Right ventricle myocardium superior (tissue), 1 donor: ENCODE results near the gene ADGRL1. TPM values are rescaled to one million over a fixed set of nuclear protein-coding genes. Genes with fewer than 3 reads are reported as not detected.
"Not testable (repeated sequence)": the region's sequence is repeated elsewhere in the genome, so short reads cannot be mapped to it uniquely, and the experiment has no call there.

ENCODE experiments used
- ATAC-seq: fragments of 200-7000 bp; cut with Tn5 transposase; one replicate; pipeline ENCODE4 v1.9.1; 2020; ENCODE audit warnings: mild to moderate bottlenecking; ENCODE audit not compliant: poor library complexity
- DNase-seq: peaks from one replicate; pipeline ENCODE4 v3.0.0-alpha.2; 2020
- intact Hi-C: fragments of 100-400 bp; cut with DNase I; formaldehyde crosslinking; loops from one replicate; pipeline ENCODE4 v1.11.2; 2022
- total RNA-seq: library from RNA; stranded (reverse); fragmentation: NEBNext Ultra II Directional; extraction: Animal tissue kit (Norgen Biotek cat#: 25700); gene quantifications from one replicate; pipeline ENCODE4 v1.2.1, GENCODE V29; 2021
- donor health status: DM: no; HTN: yes; CAD: no; lungs with severe emphysema.

ADGRL1 gene
- total RNA-seq, 1 donor from 2014 or later, result 20.0 TPM

DNA sequence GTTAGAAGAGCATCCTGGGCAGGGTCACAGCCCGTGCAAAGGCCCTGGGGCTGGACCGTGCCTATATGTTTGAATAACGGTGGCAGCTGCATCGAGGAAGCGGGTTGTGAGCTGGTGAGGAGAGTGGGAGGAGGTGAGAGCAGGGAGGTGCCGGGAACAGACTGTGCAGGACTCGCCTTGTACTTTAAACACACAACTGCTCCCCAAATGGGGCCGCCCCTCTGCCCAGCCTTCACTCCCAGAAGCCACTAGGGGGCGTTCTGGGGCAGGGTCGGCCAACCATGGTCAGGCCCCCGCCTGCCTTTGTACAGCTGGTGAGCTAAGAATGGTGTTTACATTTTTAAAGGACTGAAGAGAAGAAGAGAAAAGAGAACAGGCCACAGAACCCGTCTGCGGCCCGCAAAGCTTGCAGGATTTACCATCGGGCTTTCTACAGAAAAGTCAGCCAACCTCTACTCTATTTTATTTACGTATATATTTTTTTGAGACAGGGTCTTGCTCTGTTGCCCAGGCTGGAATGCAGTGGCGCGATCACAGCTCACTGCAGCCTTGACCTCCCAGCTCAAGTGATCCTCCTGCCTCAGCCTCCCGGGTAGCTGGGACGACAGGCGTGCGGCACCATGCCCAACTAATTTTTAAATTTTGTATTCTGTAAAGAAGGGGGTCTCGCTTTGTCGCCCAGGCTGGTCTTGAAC is 5.7 kb downstream of the ADGRL1 start:
- peak; percentile 25 for ATAC-seq
- intact Hi-C loops, result loop anchor here (10.0 kb wide), 1 partner anchor 145 kb away; no protein-coding TSS in a partner anchor
- DNase-seq, result peak; percentile 55

DNA sequence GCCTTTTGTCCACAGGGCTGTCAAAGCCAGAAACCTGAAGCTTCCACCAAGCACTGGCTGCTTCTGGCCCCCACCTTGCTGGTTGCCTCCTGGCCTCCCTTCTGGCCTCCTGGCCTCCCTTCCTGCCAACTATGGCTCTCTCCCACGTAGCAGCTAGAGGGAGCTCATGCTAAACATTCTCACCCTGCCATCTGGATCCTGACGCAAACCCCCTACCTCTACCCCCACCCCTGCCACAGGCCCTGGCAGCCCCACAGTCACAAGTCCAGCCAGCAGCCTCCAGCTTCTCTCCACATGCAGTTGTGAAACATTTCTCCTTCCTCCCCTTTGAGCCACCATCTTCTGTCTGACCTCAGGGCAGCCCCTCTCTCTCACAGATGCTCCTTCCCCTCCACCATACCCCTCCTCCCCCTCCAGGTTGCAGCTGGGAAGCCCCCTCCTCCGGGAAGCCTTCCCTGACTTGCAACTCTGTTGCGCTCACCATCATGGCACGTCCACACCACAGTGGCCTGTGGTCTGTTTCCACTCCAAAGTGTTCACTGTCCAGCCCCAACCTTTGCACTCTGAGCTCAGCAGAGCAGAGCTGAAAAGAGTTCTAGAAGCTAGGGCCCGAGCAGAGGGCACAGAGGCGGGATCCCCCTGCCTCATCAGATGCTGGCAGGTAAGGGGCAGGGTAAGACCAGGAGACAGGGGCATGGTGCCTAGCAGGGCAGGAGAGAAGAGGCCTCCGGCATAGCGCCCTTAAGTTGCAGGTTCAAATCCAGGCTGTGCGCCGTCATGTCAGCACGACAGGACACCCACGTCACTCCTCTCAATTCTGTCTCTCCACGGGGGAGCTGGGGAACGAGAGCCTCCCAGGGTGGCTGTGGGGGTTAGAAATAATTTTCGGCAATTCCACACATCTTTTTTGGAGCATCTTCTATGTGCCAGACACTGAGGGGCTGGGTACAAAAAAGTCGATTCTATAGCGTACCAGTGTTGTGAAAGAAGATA is 7.3 kb downstream of the ADGRL1 start:
- DNase-seq, result no peak
- intact Hi-C loops, result no loop called here
- ATAC-seq, result no peak

DNA sequence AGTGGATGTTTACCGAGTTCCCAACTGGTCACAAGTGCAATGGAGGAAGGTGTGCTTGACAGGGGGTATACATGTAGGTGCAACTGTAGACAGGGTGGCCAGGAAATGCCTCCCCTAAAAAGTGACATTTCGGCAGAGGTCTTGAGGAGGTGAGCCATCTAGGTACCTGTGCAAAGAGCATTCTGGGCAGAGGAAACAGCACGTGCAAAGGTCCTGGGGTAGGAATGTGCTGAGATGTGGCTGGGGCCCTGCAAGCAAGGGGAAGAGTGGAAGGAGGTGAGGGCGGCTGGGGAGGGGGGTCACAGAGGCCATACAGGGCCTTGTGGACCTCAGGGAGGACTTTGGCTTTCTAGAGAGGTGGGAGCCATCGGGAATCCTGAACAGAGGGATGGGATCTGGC is 8.1 kb downstream of the ADGRL1 start:
- ATAC-seq, result no peak
- intact Hi-C loops, result no loop called here

DNA sequence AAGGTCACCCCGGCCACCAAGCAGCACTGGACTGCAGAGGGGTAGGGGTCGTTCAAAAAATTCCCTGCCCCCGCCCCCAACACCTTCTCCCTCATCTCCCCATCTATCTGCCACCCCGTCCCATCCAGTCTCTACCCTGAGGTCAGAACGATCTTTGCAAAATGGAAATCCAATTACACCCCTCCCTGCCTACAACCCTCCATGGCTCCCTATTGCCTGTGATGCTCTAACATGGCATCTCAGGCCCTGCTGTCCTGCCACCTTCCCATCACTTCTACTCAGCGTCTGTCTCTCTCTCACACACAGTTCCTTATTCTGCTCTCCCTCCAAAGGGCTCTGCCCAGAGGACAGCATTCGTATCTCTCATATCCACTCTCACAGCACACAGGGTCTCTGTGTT is 8.7 kb downstream of the ADGRL1 start:
- DNase-seq, ATAC-seq, intact Hi-C loops: not testable (repeated sequence)

More for the DNA sequence above, 8.1 kb downstream of the ADGRL1 start:
- DNase-seq, result no peak

DNA sequence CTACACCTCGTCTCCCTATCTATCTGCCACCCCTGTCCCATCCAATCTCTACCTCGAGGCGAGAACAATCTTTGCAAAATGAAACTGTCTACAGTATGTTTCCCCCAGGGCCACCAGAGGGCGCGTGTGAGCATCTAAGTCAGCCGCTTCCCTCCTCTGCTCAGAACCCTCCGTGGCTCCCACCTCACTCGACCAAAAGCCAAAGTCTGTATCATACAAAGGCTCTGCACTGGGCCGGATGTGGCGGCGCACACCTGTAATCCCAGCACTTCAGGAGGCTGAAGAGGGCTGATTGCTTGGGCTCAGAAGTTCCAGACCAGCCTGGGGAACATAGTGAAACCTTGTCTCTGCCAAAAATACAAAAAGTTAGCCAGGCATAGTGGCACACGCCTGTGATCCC is 9.9 kb downstream of the ADGRL1 start:
- DNase-seq (peak; percentile 78), ATAC-seq (peak; percentile 71)
- intact Hi-C loops, result not testable (repeated sequence)

DNA sequence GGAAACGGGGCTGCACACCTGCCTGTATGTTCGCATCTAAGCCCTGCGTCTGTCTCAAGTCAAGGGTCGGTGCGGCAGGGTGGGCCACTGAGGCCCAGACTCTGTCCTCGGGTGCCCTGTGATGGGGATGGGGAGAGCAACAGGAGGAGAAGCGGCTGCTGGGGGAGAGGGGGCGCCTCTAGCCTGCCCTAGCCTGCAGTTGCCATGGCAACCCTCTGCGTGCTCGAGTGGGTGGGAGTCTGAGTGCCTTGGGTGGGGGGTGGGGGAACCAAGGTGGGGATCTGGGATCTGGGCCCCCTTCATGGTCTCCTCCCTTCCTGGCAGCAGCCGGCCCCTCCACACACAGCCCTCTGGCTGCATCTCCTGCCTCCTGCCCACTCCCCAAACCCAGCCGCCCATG is 10.8 kb downstream of the ADGRL1 start:
- ATAC-seq, intact Hi-C loops, DNase-seq: not testable (repeated sequence)

DNA sequence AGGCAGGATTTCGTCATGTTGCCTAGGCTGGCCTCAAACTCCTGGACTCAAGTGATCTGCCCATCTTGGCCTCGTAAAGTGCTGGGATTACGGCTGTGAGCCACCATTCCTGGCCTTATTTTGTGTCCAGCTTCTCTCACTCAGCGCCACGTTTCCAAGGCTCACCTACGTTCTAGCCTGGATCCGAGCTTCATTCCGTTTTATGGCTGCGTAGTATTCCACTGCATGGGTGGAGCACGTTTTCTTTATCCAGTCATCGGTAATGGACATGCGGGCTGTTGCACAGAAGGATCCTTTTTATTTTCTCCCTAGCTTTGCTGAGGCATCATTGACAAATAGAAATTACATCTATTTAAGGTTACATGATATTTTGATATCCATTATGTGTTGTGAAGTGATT is 16.6 kb downstream of the ADGRL1 start:
- intact Hi-C loops, result no loop called here
- no peak for DNase-seq
- ATAC-seq, result no peak

DNA sequence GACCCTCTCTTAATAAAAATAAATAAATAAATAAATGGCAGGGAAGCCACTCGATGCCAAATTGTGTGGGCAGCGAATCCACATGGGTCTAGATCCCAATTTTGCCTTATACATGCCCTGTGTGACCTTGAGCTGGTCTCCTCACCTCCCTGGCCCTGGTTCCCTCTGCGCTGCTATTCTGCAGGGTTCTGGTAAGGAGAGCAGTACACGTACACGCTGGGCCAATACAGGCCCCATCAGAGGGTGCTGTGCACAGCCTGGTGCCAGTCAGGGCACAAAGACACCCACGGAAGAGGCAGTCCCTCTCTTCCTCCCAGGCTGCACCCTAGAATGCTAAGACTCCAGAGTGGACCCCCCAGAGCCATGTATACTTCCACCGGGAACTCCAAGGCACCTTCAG is 17.9 kb downstream of the ADGRL1 start:
- ATAC-seq, DNase-seq, intact Hi-C loops: not testable (repeated sequence)

DNA sequence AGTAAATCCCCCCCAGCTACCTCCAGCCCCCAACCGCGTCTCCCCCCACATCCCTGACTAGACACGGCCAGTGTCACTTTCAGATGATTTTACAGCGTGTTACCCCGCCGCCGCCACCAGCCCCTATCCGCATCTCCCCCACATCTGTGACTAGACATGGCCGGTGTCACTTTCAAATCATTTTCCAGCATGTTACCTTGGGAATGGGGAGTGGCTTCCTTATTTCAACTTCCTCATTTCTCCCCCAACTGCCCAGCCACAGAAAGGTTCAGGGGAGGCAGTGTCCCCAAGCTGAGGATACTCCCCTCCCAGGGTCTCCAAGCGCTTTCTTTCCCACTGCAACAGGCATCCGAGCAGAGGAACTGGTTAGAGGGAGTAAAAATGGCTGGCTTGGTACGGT is 18.4 kb downstream of the ADGRL1 start:
- DNase-seq (no peak), ATAC-seq (no peak)
- intact Hi-C loops, result no loop called here

DNA sequence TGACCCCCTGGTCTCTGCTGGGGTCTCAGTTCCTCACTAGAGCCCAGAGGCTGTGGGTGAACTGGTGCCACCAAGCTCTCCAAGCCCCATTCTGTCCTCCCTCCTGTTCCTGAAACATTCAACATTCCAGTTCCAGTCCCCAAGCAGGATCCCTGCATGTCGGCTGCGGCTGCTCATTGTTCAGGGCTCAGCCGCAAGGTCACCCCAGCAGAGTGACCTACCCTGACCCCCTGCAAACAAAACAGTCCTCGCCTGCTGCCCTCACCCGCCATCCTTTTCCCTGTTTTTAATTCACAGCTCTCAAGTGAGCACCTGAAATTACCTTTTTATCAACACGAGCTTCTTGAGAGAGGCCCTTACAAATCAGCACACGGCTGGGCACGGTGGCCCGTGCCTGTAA is 19.3 kb downstream of the ADGRL1 start:
- ATAC-seq, DNase-seq, intact Hi-C loops: not testable (repeated sequence)

DNA sequence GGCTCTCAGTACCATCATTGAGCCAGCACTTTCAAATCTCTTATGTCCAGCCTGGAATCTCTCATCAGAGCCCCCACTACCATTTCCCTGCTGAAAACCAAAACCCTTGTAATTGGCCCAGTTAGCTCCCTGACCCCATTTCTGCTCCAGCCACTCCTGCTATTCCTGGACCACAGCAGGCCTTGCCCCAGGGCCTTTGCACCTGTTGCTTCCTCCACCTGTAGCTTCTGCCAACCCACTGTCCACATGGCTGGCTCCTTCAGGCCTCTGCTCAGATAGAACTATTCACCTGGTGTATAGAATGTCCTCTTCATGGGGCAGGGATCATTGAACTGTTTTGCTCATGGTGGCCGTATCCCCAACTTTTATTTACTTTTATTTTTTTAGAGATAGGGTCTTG is 20.3 kb downstream of the ADGRL1 start:
- intact Hi-C loops, DNase-seq, ATAC-seq: not testable (repeated sequence)

DNA sequence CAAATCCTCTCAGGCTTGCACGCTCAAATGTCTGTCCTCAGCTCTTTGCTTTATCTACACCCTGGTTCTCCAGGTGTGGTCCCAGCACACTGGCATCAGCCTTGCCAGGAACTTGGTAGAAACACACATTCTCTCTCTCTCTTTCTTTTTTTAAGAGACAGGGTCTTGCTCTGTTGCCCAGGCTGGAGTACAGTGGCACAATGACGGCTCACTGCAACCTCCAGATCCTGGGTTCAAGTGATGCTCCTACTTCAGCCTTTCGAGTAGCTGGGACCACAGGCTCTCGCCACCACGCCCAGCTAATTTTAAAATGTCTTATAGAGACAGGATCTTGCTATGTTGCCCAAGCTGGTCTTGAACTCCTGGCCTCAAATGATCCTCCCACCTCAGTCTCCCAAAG is 20.8 kb downstream of the ADGRL1 start:
- no peak for ATAC-seq
- DNase-seq, result no peak
- intact Hi-C loops, result no loop called here

DNA sequence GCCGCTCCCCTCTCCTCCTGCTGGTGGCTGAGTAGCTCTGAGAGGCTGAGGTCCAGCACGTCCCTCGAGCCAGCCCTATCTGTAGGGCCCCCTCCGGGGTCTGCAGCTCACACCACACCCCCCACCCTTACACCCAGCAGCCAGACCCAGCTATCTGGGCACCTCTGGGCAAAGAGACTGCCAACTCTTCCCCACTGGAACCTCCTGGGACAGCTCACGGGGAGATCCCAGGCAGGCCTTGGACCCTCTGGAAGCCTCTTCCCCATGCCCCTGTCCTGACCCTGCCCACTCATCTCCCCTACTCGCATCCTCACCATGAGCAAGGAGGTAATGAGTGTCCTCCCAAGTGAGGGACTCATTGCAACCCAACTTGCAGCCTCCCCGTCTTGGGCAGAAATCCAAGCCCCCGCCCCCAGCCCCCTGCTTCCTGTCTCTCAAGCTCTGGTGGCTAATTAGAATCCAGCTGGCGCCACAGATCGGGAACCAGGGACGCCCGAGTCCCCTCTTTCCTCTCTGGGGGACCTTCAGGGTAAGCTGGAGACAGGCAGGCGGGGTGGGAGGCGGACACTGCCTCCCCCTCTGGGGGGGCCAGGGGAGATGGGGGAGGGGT is 22.1 kb downstream of the ADGRL1 start:
- ATAC-seq, result no peak
- intact Hi-C loops, result no loop called here
- DNase-seq, result no peak

DNA sequence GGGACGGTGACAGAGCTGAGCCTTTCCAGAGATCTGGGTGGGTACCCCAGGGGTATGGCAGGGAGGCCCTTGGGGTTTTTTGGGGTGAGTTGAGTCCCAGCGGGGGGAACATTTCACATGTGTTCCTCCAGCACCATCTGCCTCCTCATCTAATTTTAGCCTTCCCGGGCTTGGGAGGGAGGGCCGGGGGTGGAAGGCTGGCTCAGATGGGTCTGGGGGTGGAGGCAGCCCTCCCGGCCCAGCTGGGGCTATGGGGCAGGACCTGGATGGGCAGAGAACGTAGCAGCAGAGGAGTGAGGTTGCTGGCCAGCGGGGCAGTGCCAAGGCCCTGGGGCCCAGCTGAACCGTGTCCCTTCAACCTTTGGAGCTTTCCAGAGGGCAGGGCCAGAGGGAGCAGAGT is 23.5 kb downstream of the ADGRL1 start:
- DNase-seq (no peak), ATAC-seq (no peak)
- intact Hi-C loops, result no loop called here

DNA sequence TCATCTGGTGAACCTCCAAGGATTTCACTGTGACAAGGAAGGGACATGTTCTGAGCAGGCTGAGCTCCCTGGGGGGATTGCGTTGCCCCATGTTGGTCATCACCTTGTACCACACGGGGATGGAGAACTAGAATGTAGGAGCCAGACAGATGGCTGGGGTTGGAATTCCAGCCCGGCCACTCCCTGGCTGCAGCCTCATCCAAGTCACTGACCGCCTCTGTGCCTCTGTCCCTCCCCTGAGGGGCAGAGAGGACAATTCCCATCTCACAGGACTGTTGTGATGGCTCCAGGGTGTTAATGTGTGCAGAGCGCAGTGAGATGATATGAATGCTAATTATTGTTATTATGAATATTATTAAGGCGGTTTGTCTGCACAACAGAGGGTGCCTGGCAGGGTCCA is 24.1 kb downstream of the ADGRL1 start:
- ATAC-seq, result no peak
- no peak for DNase-seq
- intact Hi-C loops, result no loop called here

DNA sequence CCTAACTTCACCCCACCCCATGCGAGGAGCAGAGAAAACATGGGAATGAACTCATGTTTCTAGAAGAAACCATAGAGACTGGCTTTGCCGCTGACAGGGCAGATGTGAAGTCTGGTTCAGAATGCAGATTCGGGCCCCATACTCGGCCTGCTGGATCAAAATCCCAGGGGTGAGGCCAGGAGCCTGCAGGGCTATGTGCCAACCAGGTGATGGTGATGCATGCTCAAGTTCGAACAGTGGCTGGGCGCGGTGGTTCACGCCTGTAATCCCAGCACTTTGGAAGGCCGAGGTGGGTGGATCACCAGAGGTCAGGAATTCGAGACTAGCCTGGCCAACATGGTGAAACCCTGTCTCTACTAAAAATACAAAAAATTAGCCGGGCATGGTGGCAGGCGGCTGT is 24.8 kb downstream of the ADGRL1 start:
- DNase-seq, intact Hi-C loops: not testable (repeated sequence)

DNA sequence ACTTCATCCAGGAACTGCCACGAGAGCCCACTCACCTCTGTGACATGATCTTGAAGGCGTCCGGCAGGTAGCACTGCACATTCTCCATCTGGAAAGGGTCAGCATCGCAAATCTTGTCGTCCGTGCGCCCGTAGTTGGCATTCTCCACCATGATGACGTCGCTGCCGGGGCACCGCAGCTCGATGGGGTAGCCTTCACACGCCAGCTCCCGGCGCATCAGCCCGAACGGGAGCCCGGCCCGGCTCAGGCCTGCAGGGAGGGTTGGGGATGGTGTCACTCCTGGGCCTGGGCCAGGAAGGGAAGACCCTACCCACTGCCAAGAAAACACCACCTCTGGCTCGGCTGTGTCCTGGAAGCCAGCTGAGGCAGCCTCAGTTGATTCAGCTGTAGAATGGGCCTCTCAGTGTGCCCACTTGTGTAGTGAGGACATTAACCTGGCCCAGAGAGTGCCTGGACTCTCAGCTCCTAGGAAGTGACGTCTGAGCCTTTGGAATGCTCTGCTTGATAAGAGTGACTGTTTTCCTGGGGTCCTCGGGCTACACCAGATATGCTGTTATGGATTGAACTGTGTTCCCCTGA is 28.4 kb downstream of the ADGRL1 start:
- ATAC-seq (no peak), DNase-seq (no peak)
- intact Hi-C loops, result no loop called here

More for the DNA sequence above, 24.8 kb downstream of the ADGRL1 start:
- not testable (repeated sequence) for ATAC-seq

DNA sequence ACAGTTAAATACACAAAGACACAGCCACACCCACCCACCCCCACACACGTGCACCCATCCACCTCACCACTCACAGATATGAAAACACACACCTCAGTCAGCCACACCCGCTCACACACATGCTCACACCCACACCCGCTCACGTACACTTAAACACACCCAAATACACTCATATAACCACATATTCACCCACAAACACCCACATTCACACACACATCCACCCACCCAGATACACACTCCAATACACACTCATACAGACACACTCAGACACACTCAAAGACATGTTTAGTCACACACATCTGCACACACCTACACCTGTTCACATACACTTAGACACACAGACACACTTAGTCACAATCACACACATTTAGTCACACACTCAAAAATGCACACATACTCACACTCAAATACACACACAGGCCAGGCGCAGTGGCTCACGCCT is 30.6 kb downstream of the ADGRL1 start:
- no peak for DNase-seq
- intact Hi-C loops, result no loop called here
- no peak for ATAC-seq

DNA sequence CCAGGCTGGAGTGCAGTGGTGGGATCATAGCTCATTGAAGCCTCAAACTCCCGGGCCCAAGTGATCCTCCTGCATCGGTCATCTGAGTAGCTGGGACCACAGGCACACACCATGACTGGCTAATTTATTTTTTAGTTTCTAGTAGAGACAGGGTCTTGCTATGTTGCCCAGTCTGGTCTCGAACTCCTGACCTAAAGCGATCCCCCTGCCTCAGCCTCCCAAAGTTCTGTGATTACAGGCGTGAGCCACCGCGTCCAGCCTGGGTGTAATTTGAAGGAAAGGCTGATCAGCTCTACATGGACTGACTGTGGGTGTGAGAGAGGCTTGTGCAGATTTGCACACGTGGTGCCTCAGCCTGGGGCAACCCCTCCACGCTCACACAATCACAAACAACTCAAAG is 31.1 kb downstream of the ADGRL1 start:
- intact Hi-C loops, result no loop called here
- ATAC-seq (no peak), DNase-seq (no peak)
